GM12878 (cell line): ENCODE results near the gene TGFB1.

Experiments
- BACH1 ChIP-seq: fragments of 450-650 bp; IDR thresholded peaks from 2 replicates; pipeline ENCODE4 v1.6.1; 2017; ENCODE audit warnings: mild to moderate bottlenecking, borderline replicate concordance
- GABPA ChIP-seq: IDR thresholded peaks from 2 replicates; pipeline ENCODE4 v1.6.1; 2014; ENCODE audit warnings: antibody characterized with exemption, low read depth, mild to moderate bottlenecking, inconsistent platforms
- HDAC6 ChIP-seq: fragments of 200-600 bp; sonication (generic); IDR thresholded peaks from one replicate; pipeline ENCODE4 v1.8.0; 2017; ENCODE audit warnings: antibody characterized with exemption; ENCODE audit not compliant: unreplicated experiment
- KAT2A ChIP-seq: conservative IDR thresholded peaks from 2 replicates; pipeline ENCODE4 v1.6.1; 2011; ENCODE audit warnings: low read depth, low read length; ENCODE audit not compliant: control insufficient read depth
- PKNOX1 ChIP-seq: fragments of 450-650 bp; IDR thresholded peaks from 2 replicates; pipeline ENCODE4 v1.6.1; 2016; ENCODE audit warnings: mild to moderate bottlenecking
- POLR2A ChIP-seq: IDR thresholded peaks from 2 replicates; pipeline ENCODE4 v1.6.1; 2011; ENCODE audit warnings: low read depth, mild to moderate bottlenecking, low read length
- POLR2AphosphoS5 ChIP-seq: IDR thresholded peaks from 2 replicates; pipeline ENCODE4 v1.6.1; 2011; ENCODE audit warnings: mild to moderate bottlenecking, low read length, inconsistent platforms
- REST ChIP-seq: IDR thresholded peaks from 2 replicates; pipeline ENCODE4 v1.6.1; 2012; ENCODE audit warnings: mild to moderate bottlenecking, low read depth, low read length
- TCF3 ChIP-seq: IDR thresholded peaks from 2 replicates; pipeline ENCODE4 v1.6.1; 2012; ENCODE audit warnings: low read depth, mild to moderate bottlenecking, low read length, borderline replicate concordance; ENCODE audit not compliant: insufficient read depth
- ZNF217 ChIP-seq: fragments of 450-650 bp; IDR thresholded peaks from 2 replicates; pipeline ENCODE4 v1.6.1; 2017; ENCODE audit warnings: antibody characterized with exemption, mild to moderate bottlenecking
- ZNF24 ChIP-seq: fragments of 450-650 bp; IDR thresholded peaks from 2 replicates; pipeline ENCODE4 v1.6.1; 2017; ENCODE audit warnings: antibody characterized with exemption, mild to moderate bottlenecking

GRCh38 chr19:41366089-41366488 is 12.4 kb upstream of the TGFB1 start:
- TF ChIP-seq KAT2A, result no peak
- no peak for TF ChIP-seq PKNOX1
- no peak for TF ChIP-seq GABPA
- TF ChIP-seq TCF3, result no peak
- TF ChIP-seq HDAC6, result no peak
- no peak for TF ChIP-seq ZNF24
- no peak for TF ChIP-seq REST
- no peak for TF ChIP-seq POLR2AphosphoS5
- TF ChIP-seq POLR2A, result no peak
- no peak for TF ChIP-seq ZNF217
- TF ChIP-seq BACH1, result no peak
